CD4-positive, alpha-beta T cell treated with Interferon gamma for 1 hour (primary cell): Measurements from ENCODE around the gene NHP2.
"Not testable (repeated sequence)": the region's sequence is repeated elsewhere in the genome, so short reads cannot be mapped to it uniquely, and the experiment has no call there.

Experiments
- DNase-seq: peaks from one replicate; pipeline ENCODE4 v3.0.0-alpha.2; 2020

The NHP2 gene

DNA sequence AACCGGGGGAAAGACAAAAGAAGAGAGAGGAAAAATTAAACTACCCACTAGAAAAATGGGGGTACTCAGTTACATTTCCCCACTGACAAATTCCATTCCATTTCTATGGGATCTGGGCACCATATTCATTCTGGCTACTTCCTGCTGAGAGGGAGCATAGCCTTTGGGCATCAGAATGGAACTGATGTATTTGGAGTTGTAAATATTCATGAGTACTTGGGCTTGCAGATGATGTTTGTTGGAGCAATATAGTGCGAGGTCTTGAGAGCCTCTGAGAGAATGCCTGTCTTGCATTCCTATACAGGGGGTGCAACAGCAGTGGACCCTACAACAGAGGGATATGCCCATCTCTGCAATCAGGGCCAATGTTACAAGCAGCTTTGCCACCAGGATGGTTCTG is 16.8 kb upstream of the NHP2 start:
- DNase-seq, result no peak

DNA sequence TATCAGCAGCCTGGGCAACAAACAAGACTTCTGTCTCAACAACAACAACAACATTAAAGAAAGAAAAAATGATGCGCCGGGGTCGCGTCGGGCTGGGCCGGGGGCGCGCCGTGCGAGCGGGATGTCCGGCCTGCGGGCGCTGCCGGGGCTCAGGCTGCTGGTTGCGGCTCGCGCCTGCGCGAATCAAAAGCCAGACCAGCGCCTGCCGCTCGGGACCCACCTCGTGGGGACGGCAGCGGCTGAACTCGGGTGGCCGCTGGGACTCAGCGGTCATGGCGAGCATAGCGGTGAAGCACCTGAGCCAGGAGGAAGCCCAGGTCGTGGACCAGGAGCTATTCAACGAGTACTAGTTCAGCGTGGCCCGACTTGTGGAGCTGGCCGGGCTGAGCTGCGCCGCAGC is 11.9 kb upstream of the NHP2 start:
- DNase-seq, result no peak

DNA sequence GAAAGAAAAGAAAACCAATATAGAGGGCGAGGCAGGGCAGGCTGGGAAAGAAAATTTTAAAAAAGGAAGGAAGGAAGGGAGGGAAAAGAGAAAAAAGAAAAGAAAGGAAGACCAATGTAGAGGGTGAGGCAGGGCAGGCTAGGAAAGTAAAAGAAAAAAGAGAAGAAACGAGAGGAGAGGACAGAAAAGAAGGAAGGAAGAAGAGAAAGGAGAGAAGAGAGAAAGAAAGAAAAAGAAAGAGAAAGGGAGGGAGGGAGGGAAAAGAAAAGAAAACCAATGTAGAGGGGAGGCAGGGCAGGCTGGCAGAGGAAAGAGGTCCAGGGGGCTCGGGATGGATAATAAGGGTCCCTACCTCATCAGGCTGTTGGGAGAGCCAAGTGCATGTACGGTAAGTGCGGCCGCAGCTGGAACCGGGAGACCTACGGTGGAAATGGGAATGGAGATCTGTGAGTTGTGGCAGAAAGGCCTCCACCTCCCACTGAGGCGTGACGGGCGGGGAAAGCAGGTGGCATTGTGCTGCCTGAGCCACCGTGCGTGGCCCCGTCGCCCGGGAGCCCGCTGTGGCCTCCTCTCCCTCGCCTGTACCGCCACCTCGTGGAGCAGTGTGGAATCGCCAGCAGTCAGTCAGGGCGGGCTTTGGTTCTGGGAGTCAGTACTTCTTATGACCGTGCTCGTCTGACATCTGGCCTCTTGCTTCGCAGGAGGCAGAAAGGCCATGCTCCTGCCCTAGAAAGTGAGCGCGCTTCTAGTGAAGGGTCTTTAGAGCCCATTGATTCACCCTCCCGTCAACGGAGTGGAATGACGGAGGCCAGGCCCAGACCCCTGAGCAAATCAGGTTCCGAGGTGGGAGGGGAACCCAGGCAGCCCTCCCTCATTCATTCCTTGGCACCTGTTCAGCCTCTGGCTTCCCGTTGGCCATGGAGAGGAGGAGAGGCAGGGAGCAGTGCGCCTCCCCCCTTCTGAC is 10.4 kb upstream of the NHP2 start:
- DNase-seq, result peak; percentile 87

DNA sequence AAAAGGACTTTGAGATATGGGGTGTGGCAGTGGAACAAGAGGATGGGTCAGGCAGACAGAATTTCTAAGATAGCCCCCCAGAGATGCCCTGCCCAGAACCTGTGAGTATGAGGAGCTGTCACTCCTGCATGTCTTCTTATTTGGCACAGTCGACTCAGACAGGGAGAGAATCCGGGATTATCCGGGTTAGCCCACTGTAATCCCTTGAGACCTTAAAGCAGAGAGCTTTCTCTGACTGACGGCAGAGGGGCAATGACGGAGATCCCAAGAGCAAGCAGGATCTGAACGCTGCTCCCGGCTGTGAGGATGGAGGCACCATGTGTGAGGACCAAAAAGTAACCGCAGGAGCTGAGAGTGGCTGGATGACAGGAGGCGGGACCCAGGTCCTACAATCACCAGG is 8.8 kb upstream of the NHP2 start:
- DNase-seq, result no peak

DNA sequence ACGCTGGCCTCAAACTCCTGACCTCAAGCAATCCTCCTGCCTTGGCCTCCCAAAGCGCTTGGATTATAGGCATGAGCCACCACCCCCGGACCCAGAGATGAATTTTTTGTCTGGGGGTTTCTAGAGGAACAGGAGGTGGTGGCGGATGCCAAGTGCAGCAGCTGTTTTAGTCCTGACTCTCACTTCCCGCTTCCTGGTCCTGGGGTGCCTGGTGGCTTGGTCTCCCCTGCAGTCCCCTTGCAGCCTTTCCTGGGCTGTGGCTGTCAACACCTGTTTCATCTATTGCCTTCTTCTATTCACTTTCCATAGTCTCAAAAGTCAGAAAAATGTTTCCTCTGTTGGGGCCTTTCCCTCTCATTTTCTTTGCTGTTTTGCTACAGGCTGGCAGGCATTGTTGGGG is 6.5 kb upstream of the NHP2 start:
- DNase-seq, result no peak

DNA sequence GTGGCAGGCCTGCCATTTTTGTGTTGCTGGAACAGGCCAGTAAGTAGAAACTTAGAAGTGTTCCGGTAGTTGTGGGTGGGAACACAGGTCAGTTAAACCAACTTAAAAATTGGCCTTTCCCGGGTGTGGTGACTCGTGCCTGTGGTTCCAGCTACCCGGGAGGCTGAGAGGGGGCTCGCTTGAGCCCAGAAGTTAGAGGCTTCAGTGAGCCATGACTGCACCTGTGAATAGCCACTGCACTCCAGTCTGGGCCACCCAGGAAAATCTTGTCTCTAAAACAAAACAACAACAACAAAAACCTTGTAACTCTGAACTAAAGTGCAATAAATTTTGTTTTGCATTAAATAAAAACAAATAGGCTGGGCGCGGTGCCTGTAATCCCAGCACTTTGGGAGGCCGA is 1.4 kb upstream of the NHP2 start:
- DNase-seq, result no peak

DNA sequence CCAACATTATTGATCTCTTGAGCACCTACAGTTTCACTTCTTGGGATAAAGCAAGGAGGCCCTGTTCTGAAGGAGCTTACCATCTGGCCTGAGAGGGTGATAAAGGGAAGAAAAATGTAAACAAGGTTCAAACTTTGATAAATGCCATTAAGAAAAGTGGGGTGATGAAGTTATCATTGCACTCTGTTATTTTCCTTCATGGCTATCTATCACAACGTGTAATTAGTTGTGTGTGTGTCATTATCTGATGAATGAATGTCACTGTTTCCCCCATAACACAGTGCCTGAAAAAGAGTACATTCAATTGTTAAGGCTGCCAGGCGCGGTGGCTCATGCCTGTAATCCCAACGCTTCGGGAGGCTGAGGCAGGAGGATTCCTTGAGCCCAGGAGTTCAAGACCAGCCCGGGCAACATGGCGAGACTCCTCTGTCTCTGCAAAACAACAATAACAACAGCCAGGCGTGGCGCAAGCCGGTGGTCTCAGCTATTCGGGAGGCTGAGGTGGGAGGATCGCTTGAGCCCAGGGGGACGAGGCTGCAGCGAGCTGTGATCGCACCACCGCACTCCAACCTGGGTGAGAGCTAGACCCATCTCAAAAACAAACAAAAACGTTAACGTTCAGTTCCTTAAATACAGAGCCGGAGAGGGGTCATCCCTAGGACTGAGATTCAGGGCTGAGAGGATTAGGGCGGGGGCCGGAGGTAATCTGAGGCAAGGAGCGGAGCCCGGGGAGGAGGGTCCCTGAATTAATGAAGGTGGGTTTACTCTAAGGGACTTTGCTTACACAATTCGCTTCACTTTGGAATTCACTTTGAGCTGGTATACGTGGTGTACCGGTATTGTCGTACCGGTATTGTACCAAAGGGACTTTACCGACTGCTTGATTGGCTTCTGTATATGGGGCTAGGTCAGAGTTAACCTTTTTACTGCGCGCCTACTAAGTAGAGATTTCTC is 917 bp downstream of the NHP2 start:
- no peak for DNase-seq

DNA sequence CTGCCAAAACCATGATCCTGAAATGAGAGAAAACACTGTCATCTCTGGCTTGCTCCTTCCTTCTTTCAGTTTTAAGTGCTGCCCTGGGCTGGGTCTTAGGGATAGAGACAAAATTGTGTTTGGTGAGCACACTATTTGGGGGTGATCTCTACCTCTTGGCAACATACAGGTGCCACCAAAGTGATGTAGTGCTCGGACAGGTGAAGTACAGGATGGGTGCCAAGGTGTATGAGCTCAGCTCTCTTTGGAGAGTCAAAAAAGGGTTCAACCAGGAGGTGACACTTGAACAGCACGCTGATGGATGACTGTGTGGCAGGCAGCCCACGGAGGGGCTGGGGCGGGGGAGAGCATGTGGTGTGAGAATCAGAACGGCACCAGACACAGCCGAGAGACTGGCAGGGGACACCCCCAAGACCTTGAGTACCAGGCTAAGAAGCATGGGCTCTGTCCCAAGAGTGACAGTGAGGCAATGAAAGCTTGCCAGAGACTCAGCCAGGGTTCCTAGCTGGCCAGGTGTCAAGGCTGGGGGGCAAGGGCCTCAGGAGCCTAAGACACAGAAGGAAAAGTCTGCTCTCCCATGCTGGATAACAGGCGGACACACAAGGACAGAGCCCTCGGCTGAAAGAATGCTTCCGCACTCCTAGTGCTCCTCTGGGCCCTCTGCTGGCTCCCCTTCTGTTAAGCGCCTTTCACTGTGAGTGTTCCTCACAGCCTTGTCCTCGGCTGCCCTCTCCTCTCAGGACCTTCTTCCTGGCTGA is 2.5 kb downstream of the NHP2 start:
- DNase-seq, result no peak

DNA sequence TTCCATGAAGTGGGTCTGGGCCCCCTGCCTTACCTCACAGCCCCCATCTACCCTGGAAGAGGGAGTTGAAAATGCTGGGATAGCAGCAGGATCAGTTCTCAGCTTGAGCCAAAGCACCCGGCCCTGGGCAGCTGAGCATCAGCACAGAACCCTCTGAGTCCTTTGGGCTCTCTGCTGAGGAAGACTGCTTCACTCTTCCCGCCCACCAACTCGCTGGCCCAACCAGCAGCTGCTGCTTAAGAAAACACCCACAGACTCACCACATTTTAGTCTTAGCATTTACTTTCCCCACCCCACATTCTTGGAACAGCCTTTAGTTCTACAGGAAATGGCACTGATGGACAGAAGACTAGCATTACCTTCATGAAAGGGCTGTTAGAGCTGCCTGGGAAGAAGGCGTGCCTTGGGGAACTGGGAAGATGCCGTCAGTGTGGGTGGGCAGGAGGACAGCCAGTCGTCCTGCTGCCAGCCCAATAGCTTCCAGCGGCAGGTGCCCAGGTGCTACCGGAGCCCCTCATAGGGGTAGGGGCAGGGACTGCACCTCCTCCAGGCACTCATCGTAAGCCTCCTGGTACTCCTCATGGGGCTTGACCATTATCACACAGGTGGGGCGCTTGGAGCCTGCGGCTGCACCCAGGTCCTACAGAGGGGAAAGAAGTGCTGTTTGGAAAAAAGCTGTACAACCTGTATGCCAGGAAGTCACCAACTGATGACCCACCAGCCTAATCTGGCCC is 4.3 kb downstream of the NHP2 start:
- DNase-seq, result no peak

DNA sequence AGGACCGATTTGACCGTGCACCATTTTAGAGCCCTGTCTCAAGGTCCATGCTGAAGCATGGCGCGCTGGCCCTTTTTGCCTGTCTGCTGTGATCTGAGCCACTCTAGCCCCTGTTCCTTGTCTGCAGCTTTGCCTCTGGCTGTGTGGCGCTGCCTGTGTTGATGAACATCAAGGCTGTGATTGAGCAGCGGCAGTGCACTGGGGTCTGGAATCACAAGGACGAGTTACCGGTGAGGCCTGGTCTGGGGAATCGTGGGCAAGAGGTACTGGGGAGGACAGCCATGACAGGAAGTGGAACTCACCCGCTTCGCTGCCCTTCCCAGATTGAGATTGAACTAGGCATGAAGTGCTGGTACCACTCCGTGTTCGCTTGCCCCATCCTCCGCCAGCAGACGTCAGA is 6.3 kb downstream of the NHP2 start:
- no peak for DNase-seq

DNA sequence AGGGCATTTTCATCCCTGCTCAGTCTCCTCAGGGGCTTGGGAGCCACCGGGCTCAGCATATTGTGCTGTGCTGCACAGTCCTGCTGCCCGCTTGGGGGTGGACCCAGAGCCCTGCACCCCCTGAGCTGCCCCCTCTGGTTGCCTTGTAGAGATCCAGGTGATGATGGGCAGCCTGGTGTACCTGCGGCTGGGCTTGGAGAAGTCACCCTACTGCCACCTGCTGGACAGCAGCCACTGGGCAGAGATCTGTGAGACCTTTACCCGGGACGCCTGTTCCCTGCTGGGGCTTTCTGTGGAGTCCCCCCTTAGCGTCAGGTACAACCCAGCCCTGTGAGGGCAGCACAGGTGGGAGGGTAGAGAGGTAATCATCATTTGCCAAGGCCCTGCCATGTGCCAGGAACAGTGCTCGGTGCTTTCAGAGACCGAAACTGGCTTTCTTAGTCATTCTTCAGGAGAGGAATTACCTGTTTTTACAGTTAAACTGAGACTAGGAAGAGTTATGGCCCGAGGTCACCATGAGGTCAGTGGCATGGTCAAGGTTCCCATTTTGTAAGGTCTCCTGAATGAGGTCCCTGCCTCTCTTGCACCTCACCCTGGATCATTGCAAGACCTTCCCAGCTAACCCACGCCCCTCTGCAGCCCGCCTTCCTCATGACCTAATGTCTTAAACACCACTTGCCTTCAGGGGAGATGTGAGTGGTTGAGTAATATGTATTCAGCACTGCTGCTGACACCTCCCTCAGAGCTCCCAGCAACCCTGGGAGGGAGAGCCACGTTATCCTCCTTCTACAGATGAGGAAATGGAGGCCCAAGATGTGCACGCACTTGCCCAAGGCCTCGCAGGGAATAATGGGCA is 7.5 kb downstream of the NHP2 start:
- DNase-seq, result peak; percentile 73

DNA sequence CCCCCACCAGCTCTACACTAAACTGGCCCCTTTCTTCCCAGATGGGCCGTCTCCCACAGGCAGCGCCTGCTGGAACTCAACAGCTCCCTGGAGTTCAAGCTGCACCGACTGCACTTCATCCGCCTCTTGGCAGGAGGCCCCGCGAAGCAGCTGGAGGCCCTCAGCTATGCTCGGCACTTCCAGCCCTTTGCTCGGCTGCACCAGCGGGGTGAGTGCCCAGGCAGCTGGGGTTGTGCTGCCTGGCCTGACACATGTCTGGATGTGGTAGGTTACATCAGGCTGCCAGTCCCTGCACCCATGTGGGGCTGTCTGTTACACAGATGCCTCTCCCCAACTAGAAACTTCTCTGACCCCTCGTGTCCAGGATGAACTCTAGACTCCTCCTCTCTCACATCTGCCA is 9.8 kb downstream of the NHP2 start:
- no peak for DNase-seq

DNA sequence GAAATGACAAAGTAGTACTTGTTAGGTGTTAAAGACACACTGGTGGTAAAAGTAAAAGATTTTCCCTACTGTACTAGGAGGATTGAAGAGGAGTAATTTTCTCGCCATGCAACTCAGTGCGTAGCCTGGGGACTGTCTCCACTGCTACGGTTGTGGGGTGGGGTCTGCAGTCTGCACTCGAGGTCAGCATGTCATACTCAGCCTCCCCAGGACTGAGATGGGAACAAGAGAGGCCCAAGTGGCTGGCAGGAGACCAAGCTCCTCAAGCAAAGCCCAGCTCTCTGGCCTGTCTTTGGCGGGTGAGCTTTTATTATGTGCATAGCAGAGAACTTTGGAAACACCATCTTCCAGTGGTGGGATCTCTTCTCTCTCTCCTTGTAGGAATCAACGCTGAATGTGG is 10.4 kb downstream of the NHP2 start:
- DNase-seq, result no peak

DNA sequence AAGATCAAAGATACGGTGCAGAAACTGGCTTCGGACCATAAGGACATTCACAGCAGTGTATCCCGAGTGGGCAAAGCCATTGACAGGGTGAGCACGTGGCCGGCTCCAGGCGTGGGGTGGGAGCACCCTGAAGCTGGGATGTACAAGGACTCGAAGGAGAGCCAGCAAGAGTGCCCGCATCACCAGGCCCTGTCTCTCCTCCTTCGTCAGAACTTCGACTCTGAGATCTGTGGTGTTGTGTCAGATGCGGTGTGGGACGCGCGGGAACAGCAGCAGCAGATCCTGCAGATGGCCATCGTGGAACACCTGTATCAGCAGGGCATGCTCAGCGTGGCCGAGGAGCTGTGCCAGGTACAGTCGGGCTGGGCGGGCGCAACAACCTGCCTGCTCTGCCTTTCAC is 11.0 kb downstream of the NHP2 start:
- no peak for DNase-seq

DNA sequence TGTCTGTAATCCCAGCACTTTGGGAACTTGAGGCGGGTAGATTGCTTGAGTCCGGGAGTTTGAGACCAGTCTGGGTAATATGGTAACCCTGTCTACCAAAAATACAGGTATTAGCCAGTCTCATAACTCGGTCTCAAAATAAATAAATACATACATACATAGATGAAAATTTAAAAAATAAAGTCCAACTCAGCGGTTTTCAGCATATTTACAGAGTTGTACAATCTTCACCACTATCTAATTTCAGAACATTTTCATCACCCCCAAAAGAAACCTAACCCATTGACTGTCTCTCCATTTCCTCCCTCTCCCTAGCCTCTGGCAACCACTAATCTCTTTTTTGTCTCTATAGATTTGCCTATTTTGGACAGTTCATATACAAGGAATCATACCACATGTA is 12.1 kb downstream of the NHP2 start:
- DNase-seq, result no peak

DNA sequence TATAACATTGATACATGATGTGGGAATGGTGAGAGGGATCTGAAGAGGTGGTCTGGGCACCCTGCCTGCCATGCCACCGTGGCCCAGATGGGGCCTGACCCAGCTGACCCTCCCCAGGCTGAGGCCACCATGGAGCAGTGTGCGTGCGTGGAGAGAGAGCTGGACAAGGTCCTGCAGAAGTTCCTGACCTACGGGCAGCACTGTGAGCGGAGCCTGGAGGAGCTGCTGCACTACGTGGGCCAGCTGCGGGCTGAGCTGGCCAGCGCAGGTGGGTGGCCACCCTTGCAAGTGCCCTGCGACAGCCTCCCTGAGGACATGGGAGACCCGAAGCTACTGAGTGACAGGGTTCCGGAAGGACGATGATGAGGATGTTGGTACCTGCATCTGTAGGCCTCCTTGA is 15.7 kb downstream of the NHP2 start:
- DNase-seq, result no peak

DNA sequence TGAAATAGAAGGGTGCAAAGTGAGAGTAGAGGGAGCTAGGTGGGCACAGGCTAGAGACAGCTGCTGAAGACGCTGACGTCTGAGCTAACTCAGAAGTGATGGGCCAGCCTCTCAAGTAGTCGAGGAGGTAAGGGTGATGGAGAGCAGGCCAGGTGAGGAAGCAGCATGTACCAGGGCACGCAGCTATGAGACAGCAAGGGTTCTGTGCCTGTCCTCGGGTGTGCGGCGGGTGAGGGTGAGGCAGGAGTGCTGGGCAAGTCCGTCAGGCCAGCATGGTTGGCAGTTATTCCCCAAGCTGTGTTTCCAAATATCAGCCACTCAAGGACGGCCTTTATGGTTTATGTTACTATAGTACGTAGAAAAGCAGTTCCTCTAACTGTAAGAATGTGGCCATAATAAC is 16.7 kb downstream of the NHP2 start:
- no peak for DNase-seq

DNA sequence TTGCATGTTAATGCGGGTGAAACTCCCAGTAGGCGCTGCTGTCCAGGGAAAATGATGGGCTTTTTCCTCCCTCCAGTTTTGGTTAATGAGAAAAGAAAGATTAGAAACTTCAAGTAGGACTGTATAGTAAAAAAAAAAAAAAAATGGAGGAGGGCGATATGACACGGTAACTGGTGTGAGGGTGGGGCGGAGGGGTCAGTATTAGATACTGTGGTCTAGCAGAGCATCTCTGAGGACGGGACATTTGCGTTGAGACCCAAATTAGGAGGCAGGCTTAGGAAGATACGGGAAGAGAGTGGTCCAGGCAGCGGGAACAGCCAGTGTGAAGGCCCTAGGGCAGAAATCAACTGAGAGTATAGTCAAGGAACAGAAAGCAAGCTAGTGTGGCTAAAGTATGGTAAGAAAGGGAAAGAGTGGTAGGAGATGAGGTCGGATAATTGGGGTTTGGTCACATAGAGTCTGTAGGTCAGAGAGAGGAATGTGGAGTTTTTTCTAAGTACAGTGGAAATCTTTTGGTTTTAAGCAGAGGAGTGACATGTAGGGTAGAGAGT is 22.2 kb downstream of the NHP2 start:
- DNase-seq, result no peak

DNA sequence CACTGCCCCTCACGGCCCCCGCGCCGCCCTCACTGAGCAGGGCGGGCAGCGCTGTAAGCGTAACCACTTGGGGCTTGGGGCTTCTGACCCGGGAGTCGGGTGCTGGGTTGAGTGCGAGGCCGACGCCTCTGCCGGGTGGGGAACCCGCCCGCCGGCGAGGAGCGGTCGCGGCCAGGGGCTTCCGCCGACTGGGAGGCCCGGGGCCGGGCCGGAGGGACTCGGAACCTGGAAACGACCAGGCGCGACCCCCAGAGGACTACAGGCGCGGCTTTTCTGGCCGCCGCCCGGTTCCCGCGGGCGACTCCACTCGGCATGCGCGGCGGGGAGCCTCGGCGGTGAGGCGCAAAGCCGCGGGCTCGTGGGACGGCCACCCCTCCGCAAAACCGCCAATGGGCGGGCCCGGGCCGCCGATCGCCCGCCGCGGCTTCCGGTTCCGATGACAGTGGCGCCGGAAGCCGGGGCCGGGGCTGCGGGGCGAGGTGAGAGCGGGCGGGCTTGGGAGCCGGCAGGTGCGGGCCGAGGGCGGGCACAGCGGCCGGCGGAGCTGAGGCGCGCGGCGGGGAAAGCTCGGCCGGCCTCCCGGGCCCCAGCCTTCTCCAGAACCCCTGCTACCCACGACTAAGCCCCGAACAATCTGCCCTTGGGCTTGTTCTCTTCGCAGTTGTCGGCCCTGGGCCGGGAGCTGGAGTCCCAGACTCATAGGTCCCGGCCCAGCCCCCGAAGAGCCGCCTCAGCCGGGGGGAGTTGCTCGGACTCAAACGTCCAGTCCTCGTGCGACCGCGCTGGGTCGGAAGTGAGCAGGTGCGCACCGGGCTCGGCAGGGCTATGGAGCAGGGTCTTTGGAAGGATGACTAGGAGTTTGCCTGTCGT is 22.9 kb downstream of the NHP2 start, which contains the start of gene RMND5B:
RMND5B (plus strand) TSS at position 439 of the 870 bp plus-strand sequence. CDS start 7,106 bp downstream, outside the sequence.
- DNase-seq, result peak; percentile 84

DNA sequence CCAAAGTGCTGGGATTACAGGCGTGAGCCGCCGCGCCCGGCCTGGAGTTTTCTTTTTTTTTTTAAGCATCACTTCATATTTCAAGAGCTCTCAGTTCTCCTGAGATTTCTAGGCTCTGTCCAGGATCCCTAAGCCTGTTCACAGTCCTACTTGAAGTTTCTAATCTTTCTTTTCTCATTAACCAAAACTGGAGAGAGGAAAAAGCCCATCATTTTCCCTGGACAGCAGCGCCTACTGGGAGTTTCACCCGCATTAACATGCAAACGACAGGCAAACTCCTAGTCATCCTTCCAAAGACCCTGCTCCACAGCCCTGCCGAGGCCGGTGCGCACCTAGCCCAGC is 23.5 kb downstream of the NHP2 start:
- DNase-seq, result not testable (repeated sequence)
